ENCODE results near the gene ZDHHC6.
"Not testable (repeated sequence)": the region's sequence is repeated elsewhere in the genome, so short reads cannot be mapped to it uniquely, and the experiment has no call there.

Gene ZDHHC6

DNA sequence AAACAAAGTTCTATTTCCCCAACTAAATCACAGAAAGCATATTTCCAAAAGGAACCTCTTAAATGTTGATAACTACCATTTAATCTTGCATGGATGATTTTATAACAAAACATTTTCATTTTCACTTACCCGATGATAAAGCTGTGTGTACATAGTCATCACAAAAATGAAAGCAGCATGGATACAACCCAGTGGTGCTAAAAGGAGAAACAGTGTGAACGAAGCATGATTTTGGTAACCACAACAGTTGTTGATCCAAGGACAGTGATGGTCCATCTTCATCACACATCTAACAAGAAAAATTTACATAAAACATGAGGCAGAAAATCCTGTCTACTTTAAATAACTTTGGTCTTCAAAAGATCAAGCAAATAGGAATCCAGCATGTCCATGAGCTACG, 4.7 kb downstream of the ZDHHC6 start:
- DNase-seq = no peak

GRCh38 chr10:112441520-112441919, 5.2 kb downstream of the ZDHHC6 start:
- no peak for DNase-seq

DNA sequence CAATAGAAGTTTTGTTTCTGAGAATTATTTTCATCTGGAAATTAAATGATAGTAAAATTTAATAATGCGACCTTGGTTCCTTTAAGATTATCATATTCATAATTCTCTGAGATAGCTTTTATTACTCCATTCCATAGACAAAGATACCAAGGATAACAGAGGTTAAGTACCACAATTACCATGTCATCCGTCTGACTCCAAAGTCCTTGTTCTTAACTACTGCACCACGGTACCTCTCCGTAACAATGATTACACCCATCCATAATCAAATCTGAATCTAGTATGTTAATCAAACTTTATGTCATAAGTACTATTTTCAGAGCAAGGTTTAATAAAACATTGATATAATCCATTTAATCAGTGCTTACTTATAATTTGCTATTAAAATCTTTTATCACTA, 8.4 kb downstream of the ZDHHC6 start:
- DNase-seq = no peak

GRCh38 chr10:112434988-112435619, 11.6 kb downstream of the ZDHHC6 start:
- DNase-seq = peak in 1 of 2 donors; percentile 32

- no peak for DNase-seq
Observed at GRCh38 chr10:112433136-112433535, 13.6 kb downstream of the ZDHHC6 start.

- DNase-seq = no peak
Observed at GRCh38 chr10:112429654-112430230, 17.0 kb downstream of the ZDHHC6 start.

- DNase-seq = no peak
Observed at GRCh38 chr10:112429147-112429546, 17.6 kb downstream of the ZDHHC6 start.

DNA sequence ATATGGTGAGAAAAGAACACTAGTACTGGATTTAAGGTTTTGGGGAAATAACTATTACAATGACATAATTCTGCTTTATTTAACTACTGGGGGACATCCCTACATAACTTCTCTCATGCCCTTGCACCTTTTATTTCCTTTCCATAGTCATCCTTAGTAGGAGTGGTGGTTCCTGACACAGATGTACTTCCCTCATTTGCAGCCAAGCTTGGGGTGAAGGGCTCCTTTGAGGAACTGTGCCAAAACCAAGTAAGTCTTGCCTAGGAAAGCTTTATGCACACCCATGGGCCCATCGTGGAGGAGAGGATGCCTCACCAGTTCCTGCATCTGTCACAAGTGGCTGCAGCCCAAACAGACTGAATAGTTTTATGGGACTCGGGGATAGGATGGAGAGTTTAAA, 20.6 kb downstream of the ZDHHC6 start:
- DNase-seq = no peak

DNA sequence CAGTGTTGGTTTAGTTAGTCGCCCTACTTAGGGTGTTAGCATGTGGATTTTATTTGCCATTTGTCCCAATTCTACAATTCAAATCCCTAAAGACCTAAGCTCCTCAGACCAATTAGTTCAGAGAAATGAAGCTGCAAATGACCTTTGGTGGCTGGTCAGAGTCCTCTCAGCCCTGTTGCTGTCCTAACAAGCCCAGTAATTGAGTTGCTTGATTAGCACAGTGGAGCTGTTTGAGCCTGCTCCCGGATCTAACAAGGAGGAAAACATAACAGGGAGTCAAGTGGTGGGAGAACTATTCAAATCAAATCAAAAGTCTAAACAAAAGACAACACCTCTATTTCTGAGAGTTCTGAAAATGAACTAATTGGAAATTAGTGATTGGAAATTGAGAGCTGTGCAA, 22.1 kb downstream of the ZDHHC6 start:
- no peak for DNase-seq

DNA sequence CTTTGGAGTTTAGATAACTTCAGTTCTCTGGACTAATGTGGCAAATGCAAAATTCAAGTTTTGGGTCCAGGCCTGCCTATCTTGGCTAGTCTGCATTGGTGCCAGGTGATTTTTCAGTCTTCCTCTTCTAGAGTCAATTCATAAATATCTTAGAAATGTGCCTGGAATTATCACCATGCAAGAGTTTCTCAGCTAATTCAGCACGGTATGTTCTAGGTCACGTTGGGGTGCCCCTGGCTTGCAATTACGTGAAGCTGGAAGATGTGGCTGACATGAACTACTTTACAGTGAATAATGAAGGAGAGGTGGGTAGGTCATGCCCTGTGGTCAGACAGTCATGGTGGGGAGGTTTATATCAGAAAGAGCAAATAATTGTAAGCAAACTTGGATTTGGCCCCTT, 25.0 kb downstream of the ZDHHC6 start:
- DNase-seq = no peak

- no peak for DNase-seq
Observed at GRCh38 chr10:112412696-112413095, 34.0 kb downstream of the ZDHHC6 start.

DNA sequence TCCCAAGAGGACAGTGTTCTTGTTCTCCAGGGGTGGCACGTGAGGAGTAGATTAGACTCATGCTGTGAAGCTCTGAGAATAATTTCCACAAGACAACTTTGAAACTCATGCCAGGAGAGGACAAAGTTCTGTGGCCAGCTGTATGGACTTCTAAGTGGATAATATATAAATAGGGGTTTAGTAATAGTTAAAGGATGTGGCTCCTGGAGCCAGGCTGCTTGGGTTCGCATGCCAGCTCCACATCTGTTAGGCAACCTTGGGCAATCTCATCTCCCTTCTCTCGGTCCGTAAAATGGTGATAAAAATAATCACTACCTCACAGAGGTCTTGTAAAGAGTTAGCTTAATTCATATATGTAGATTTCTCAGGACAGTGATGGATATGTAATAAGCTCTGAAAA, 37.0 kb downstream of the ZDHHC6 start:
- no peak for DNase-seq

GRCh38 chr10:112409299-112409698, 37.4 kb downstream of the ZDHHC6 start:
- DNase-seq = no peak

DNA sequence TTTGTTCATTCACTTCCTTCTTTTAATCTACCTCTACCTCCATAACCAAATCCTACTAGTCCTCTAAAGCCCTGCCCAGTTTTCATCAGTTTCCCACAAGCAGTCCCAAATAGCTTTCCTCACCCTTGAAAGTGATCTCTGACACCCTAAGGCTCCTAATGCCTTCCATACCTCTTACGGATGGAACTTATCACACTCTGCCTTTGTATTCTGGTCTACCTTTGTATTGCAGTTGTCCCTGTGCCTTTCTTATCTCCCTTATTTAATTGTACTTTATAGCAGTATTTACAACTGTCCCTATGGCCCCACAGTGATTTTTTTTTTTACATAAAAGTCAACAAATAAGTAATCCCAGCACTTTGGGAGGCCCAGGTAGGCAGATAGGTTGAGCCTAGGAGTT, 39.0 kb downstream of the ZDHHC6 start:
- DNase-seq = no peak

DNA sequence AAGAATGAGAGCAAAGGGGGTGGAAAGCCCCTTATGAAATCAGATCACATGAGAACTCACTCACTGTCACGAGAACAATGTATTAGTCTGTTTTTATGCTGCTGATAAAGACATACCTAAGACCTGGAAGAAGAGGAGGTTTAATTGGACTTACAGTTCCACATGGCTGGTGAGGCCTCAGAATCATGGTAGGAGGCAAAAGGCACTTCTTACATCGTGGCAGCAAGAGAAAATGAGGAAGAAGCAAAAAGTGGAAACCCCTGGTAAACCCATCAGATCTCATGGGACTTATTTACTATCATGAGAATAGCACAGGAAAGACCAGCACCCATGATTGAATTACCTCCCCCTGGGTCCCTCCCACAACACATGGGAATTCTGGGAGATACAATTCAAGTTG, 39.9 kb downstream of the ZDHHC6 start:
- not testable (repeated sequence) for DNase-seq

GRCh38 chr10:112404617-112405016, 42.1 kb downstream of the ZDHHC6 start:
- no peak for DNase-seq

DNA sequence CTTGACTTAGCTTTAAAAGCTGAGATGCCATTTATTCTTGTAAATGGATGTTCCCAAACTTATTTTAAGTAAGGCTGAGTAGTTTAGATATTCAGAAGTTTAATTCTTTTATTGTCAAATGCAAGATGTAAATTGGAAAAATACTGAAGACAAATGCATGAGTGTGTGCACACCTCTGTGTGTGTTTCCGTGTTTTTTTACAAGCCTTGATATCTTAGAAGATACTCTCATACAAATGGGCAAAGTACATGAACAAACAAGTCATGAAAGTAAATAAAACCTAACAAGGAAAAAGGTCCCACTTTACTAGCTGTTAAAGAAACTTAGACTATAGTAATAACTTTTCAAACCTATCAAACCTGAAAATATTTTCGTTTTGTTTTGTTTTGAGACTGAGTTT, 43.8 kb downstream of the ZDHHC6 start:
- no peak for DNase-seq

DNA sequence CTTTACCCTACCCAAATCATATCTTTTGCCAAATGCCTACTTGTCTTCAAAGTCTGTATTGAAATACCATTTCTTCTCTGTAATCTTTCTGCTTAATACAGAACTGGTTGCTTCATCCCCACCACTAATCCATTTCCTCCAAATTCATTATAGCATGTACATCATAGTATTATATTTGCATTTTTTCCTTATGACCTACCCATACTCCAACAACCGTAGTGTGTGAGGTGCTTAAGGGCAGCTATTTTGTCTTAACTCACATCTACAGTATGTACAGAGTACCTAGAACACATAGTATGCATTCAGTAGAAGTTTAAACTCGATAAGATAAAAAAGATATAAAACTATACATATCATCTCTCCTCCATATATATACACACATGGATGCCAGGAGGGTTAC, 49.1 kb downstream of the ZDHHC6 start:
- DNase-seq = no peak

GRCh38 chr10:112395809-112396530, 50.7 kb downstream of the ZDHHC6 start:
- no peak for DNase-seq

DNA sequence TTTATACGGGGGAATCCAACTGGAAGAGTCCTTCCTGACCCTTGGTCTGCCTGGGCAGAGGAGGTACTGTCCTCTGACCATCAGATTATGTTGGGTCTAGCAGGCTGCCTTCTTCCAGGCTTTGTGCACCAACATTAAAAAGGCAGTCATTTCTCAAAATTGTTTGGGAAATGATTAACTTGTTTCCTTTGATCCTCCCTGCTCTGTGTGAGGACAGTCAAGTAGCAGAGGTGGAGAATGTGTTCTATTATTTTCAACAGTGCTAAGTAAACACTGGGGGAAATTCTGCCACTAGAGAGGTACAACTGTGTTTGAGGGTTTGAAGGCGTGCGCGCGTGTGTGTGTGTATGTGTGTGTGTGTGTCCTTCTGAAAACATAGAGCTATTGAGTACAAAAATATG, 52.2 kb downstream of the ZDHHC6 start:
- no peak for DNase-seq

DNA sequence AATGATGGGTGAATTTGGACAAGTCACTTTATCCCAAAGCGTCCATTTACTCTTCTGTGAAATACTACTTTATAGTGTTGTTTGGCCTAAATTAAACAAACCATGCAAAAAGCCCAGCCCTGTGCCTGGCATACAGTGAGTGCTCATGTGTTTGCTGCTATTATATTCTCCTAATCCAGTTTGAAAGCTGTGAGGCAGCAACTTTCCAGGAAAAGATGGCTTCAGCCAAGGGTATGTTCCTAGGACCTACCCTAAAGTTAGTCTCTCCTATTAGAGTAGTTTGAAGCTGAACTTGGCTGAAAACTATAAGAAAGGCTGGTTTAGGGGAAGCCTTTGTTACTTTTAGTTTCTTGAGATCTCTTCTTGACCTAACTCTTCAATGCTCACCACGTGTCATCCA, 52.9 kb downstream of the ZDHHC6 start:
- DNase-seq = no peak

DNA sequence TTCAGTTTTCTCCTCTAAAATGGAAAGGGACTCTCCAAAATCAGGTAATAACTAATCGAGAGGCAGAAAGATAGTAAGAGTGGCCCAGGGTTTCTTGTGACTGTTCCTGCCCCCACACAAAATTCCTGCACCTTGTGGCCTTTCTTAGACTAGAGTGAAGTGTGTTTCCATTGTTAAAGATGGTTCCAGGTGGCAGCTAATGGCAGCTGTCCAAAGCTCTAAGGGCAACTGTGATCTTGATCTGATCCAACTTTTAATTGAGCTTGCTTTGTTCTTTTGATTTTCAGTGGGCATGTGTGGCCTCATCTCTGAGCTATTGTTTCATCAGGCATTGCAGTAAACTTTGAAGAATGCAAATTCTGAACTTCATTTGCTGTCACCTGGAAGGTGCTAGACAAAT, 53.4 kb downstream of the ZDHHC6 start:
- no peak for DNase-seq

- DNase-seq = no peak
Observed at GRCh38 chr10:112390125-112390703, 56.5 kb downstream of the ZDHHC6 start.

DNA sequence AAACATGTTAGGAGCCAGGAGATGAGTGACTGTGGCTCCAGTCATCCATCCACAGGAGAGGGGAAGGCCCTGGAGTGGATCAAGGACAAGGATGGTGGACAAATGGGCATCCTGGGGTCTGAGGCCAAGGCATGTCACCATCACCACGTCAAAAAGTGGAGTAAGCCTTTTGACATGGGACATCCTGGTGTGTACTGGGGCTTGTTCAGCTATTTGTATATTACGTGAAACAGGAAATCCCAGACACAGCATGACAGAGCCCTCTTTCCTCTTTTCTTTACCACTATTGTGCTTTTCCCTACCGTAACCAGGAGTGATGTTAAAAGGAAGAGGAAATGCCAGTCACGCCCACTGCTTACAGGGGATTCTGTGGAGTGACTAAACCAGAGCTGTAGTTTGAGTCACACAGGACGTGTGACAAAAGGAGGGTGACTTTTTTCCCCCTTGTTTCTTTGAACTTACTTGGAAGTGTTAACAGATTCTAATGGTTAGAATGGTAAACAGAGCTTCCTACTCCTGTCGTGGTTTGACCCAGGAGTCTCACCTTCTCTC, 57.4 kb downstream of the ZDHHC6 start:
- peak; percentile 47 to 72 for DNase-seq
